HepG2 (cell line): ENCODE results near the gene TRANK1. TPM values are rescaled to one million over a fixed set of nuclear protein-coding genes. Genes with fewer than 3 reads are reported as not detected.

Experiments
- ATAC-seq: fragments of 200-7000 bp; cut with Tn5 transposase; 3 replicates; pipeline ENCODE4 v1.9.1; 2020; ENCODE audit warnings: mild to moderate bottlenecking, moderate library complexity
- BruUV-seq: library from RNA; stranded (reverse); fragments of 400-500 nt; replicated peaks from 2 replicates; lab custom pipeline; 2021; lab: Mats Ljungman, UMichigan
- CTCF ChIA-PET: fragments of 300-600 bp; formaldehyde crosslinking; extraction: SDS; loops from one replicate; lab custom pipeline; 2021; ENCODE audit warnings: low total read pairs, inconsistent platforms, low intra/inter-chr PET ratio; lab: Yijun Ruan, JAX
- POLR2A ChIA-PET: fragments of 350-600 bp; sonication (Branson Sonifier 250); formaldehyde crosslinking; loops from one replicate; lab custom pipeline; 2020; ENCODE audit warnings: antibody characterized with exemption, inconsistent platforms; lab: Yijun Ruan, JAX
- DNase-seq: peaks from one replicate; pipeline ENCODE4 v3.0.0-alpha.2; 2015; ENCODE audit warnings: low spot score
- FAIRE-seq: peaks from 3 replicates; lab custom pipeline; 2011; peaks lifted over from hg19 to GRCh38; lab: Jason Lieb, UNC
- H2AFZ ChIP-seq: one replicate; pipeline ENCODE4 v1.6.1; 2011; ENCODE audit warnings: low read length, inconsistent platforms
- H3K27ac ChIP-seq: fragments of 300-600 bp; 3 replicates; pipeline ENCODE4 v1.8.0; 2011; ENCODE audit warnings: mixed run types, mild to moderate bottlenecking, mixed read lengths, low read length, inconsistent platforms; ENCODE audit not compliant: insufficient read depth; ENCODE audit errors: extremely low read length
- H3K27me3 ChIP-seq, 2 experiments: fragments of 200-600 bp in 1 of 2; 2 replicates in 1 of 2; 3 replicates in 1 of 2; pipeline versions ENCODE4 v1.6.0 to v1.8.0; 2011; ENCODE audit warnings: low read length in 2 of 2, mild to moderate bottlenecking in 2 of 2, moderate library complexity in 2 of 2, inconsistent platforms in 1 of 2; ENCODE audit not compliant: insufficient read depth in 2 of 2, control insufficient read depth in 1 of 2
- H3K36me3 ChIP-seq, 2 experiments: fragments of 200-600 bp in 1 of 2; replicated peaks in 1 of 2; 2 replicates in 1 of 2; 3 replicates in 1 of 2; pipeline versions ENCODE4 v1.5.1 to v1.8.0; 2011; ENCODE audit warnings: low read length in 2 of 2, inconsistent platforms in 1 of 2; ENCODE audit not compliant: insufficient read depth in 2 of 2, control insufficient read depth in 1 of 2
- H3K4me1 ChIP-seq: 2 replicates; pipeline ENCODE4 v1.5.1; 2012; ENCODE audit warnings: low read length, inconsistent platforms; ENCODE audit not compliant: insufficient read depth
- H3K4me2 ChIP-seq: 2 replicates; pipeline ENCODE4 v1.6.0; 2011; ENCODE audit warnings: low read depth, low read length, inconsistent platforms
- H3K4me3 ChIP-seq, 3 experiments: fragments of 200-600 bp in 1 of 3; sonication (generic), shearing (Covaris generic) in 1 of 3; replicated peaks in 1 of 3; 2 replicates each; pipeline ENCODE4 v1.5.1; 2011 to 2016; ENCODE audit warnings: low read length in 3 of 3, inconsistent platforms in 2 of 3, low read depth in 2 of 3, mild to moderate bottlenecking in 2 of 3, control low read depth in 1 of 3, mixed read lengths in 1 of 3; ENCODE audit not compliant: insufficient read depth in 1 of 3
- H3K79me2 ChIP-seq: one replicate; pipeline ENCODE4 v1.6.1; 2011; ENCODE audit warnings: low read length, inconsistent platforms; ENCODE audit not compliant: insufficient read depth
- H3K9ac ChIP-seq: 2 replicates; pipeline ENCODE4 v1.6.0; 2011; ENCODE audit warnings: mild to moderate bottlenecking, low read depth, low read length, inconsistent platforms; ENCODE audit not compliant: insufficient read depth
- H3K9me3 ChIP-seq: 2 replicates; pipeline ENCODE4 v1.5.1; 2012; ENCODE audit warnings: mild to moderate bottlenecking, low read length
- H4K20me1 ChIP-seq: 2 replicates; pipeline ENCODE4 v1.6.0; 2011; ENCODE audit warnings: inconsistent platforms, mild to moderate bottlenecking, low read length, moderate library complexity; ENCODE audit not compliant: insufficient read depth
- MAFK ChIP-seq, 2 experiments: IDR thresholded peaks in 1 of 2; conservative IDR thresholded peaks in 1 of 2; 2 replicates each; pipeline ENCODE4 v1.6.1; 2011; ENCODE audit warnings: improper control_type of control experiment in 2 of 2, low read length in 2 of 2
- NFE2L2 ChIP-seq: fragments of 150-350 bp; IDR thresholded peaks from 2 replicates; pipeline ENCODE4 v1.6.1; 2014; ENCODE audit warnings: low read length
- NFKB2 ChIP-seq: sonication (generic); formaldehyde crosslinking; IDR thresholded peaks from 2 replicates; pipeline ENCODE4 v1.4.0; 2020; ENCODE audit warnings: missing genetic modification reagents, borderline replicate concordance
- ZNF260 ChIP-seq: sonication (generic); formaldehyde crosslinking; IDR thresholded peaks from 2 replicates; pipeline ENCODE4 v1.4.0; 2020; ENCODE audit warnings: missing genetic modification reagents, low read depth, mild to moderate bottlenecking, borderline replicate concordance
- ZSCAN29 ChIP-seq: sonication (generic); formaldehyde crosslinking; conservative IDR thresholded peaks from 2 replicates; pipeline ENCODE4 v1.4.0; 2020; ENCODE audit warnings: mild to moderate bottlenecking, missing genetic modification reagents
- WGBS: methylation state at CpG from one replicate; pipeline ENCODE4 v1.1.6; 2017; ENCODE audit warnings: low lambda C conversion rate; 5-methylcytosine and 5-hydroxymethylcytosine counted together
- in situ Hi-C: cut with HindIII; loops from 2 replicates; pipeline ENCODE4 v1.10.0; 2017; ENCODE audit warnings: low pct_unique_long_range_greater_than_20kb; ENCODE audit not compliant: extremely low pct_ligation_motif_present
- intact Hi-C: fragments of 100-400 bp; cut with micrococcal nuclease; formaldehyde crosslinking; loops from one replicate; pipeline ENCODE4 v1.10.0; 2022; ENCODE audit not compliant: unreplicated experiment
- polyA plus RNA-seq, 8 experiments: library from polyadenylated mRNA; depleted of rRNA in 3 of 8; stranded (reverse) in 7 of 8; unstranded in 1 of 8; fragments of >200 nt; fragmentation: Illumina TruSeq in 4 of 8; extraction: Trizol in 4 of 8; gene quantifications; 2 replicates each; pipeline versions ENCODE4 v1.2.1 to v1.2.3, GENCODE V29; 2011 to 2016; ENCODE audit warnings: low read depth in 4 of 8, missing spikeins in 1 of 8, mixed read lengths in 1 of 8; ENCODE audit not compliant: insufficient read depth in 1 of 8
- total RNA-seq, 5 experiments: library from RNA; depleted of rRNA; stranded (reverse); fragments of >200 nt; fragmentation: Illumina TruSeq; extraction: Trizol; gene quantifications; 2 replicates each; pipeline ENCODE4 v1.2.3, GENCODE V29; 2016; ENCODE audit warnings: low read depth in 1 of 5

Gene TRANK1
- total and polyA plus RNA-seq, 2 of the 13 experiments (the other 11 are each of a cell fraction or from before 2014, with no cell fraction given), result 0.13 to 0.32 TPM

GRCh38 chr3:36804295-36805055, 140.4 kb downstream of the TRANK1 start (continued):
- no peak for TF ChIP-seq NFE2L2
- TF ChIP-seq ZNF260 (CRISPR knock-in tag), result no peak
- no peak for TF ChIP-seq NFKB2 (CRISPR knock-in tag)

GRCh38 chr3:36803091-36803791, 141.6 kb downstream of the TRANK1 start:
- POLR2A ChIA-PET, result no interaction called here
- in situ Hi-C loops (no loop called here), intact Hi-C loops (no loop called here)

More at GRCh38 chr3:36803091-36803791, 141.6 kb downstream of the TRANK1 start:
- TF ChIP-seq ZSCAN29 (CRISPR knock-in tag) (no peak), MAFK (conservative IDR thresholded peaks at IDR 0.05 in 1 of 2, IDR thresholded peaks at IDR 0.05 in 1 of 2; ENCODE audit: low read length in 2 of 2) (peak in 1 of 2 experiments; percentile 44; a peak in 1 of 4 replicates)
- 75% methylated on average over 5 of the region's 5 CpGs for WGBS
- CTCF ChIA-PET, result no interaction called here
- H2AFZ ChIP-seq, result no peak overlapping the region
- H3K27me3 ChIP-seq, result no peaks in the 10 kb centered on the region
- H3K79me2 ChIP-seq, result no peaks in the 10 kb centered on the region
- FAIRE-seq, result no peak
- H3K9ac ChIP-seq, result no peak overlapping the region
- no peak overlapping the region for H3K4me2 ChIP-seq
- H3K27ac ChIP-seq, result no peak overlapping the region
- no peaks in the 10 kb centered on the region for H3K4me1 ChIP-seq
- no peaks in the 10 kb centered on the region for H4K20me1 ChIP-seq
- no peak for ATAC-seq
- DNase-seq, result no peak
- no peaks in the 10 kb centered on the region for H3K36me3 ChIP-seq
- no peak overlapping the region for H3K4me3 ChIP-seq
- no TSS peak for BruUV-seq
- no peaks in the 10 kb centered on the region for H3K9me3 ChIP-seq
